Thoracic aorta (tissue), 2 donors: ENCODE data around the gene SPTBN4. TPM values are rescaled to one million over a fixed set of nuclear protein-coding genes. Genes with fewer than 3 reads are reported as not detected.

Experiments used
- ATAC-seq: fragments of 150-250 bp; one replicate; pipeline ENCODE4 v1.8.0; 2017; ENCODE audit warnings: low read depth; ENCODE audit not compliant: insufficient number of reproducible peaks, low FRiP score
- DNase-seq: peaks from one replicate; pipeline ENCODE4 v3.0.0-alpha.2; 2020; ENCODE audit warnings: low spot score
- H3K27ac ChIP-seq, 2 donors: fragments of 200-600 bp; sonication (generic); 1 replicate in 1 of 2; 2 replicates in 1 of 2; pipeline ENCODE4 v1.5.1; 2016; ENCODE audit warnings: mild to moderate bottlenecking in 2 of 2, moderate library complexity in 2 of 2
- H3K27me3 ChIP-seq: fragments of 200-600 bp; sonication (generic); replicated peaks from 2 replicates; pipeline ENCODE4 v1.6.0; 2016; ENCODE audit warnings: mild to moderate bottlenecking; ENCODE audit not compliant: insufficient read depth
- H3K36me3 ChIP-seq: fragments of 200-600 bp; sonication (generic); one replicate; pipeline ENCODE4 v1.5.1; 2016
- H3K4me1 ChIP-seq, 2 donors: fragments of 200-600 bp; sonication (generic); 1 replicate in 1 of 2; 2 replicates in 1 of 2; pipeline versions ENCODE4 v1.5.1 to v1.6.0; 2016; ENCODE audit warnings: low read depth in 2 of 2, mild to moderate bottlenecking in 1 of 2; ENCODE audit not compliant: control insufficient read depth in 1 of 2
- H3K4me3 ChIP-seq: fragments of 200-600 bp; sonication (generic); 2 replicates; pipeline ENCODE4 v1.5.1; 2016; ENCODE audit warnings: mild to moderate bottlenecking
- H3K9me3 ChIP-seq: fragments of 200-600 bp; sonication (generic); 2 replicates; pipeline ENCODE4 v1.5.1; 2016
- total RNA-seq, 2 donors: library from RNA; depleted of rRNA; stranded (reverse); fragments of >200 nt; gene quantifications; one replicate each; pipeline versions ENCODE4 v1.1.0 to v1.2.3, GENCODE V29; 2016
- TF ChIP-seq, protein P1 (sequence below): fragments of 200-600 bp; sonication (generic); IDR thresholded peaks from one replicate; pipeline ENCODE4 v1.5.1; 2019; ENCODE audit warnings: antibody characterized with exemption

Gene SPTBN4
- total RNA-seq, 2 donors from 2014 or later: 2.0 to 7.0 TPM

DNA sequence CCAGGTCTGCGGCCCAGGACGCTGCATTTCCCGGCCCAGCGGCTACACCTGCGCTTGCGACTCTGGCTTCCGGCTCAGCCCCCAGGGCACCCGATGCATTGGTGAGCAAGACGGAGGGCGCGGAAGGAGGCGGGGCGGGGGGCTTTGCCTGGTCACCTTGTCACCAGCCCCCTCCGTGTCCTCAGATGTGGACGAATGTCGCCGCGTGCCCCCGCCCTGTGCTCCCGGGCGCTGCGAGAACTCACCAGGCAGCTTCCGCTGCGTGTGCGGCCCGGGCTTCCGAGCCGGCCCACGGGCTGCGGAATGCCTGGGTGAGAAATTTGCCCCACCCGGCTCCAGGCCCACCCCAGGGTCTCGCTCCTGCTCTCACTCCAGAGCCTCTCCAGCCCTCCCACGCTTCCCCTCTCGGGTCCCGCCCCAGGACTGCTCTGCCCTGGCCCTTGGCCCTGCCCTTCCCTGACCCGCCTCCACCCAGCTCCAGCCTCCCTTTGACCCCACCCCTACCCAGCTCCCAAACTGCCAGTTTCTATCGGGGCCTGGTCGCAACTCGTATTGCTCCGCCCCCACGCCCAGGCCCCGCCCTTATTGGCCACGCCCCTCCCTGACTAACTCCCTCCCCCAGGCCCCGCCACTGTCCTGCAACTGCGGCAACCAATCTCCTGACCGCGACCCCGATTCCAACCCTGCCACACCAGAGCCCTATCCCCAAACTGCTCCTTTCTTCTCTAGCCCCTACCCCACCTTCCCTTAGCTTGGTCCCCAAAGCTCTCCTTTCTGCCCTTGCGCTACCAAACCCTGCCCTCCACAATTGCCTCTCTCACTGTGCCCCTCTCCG lies 143.0 kb downstream of the SPTBN4 start:
- Histone ChIP-seq H3K27me3 (no peaks in the 10 kb centered on the region), H3K4me1 (peaks cover 4 to 37% of the 10 kb centered on the region in 2 donors), H3K27ac (peak overlapping the region; percentile 37 to 70), H3K9me3 (no peaks in the 10 kb centered on the region), H3K36me3 (peaks cover 9% of the 10 kb centered on the region), H3K4me3 (peak overlapping the region; percentile 56)
- peak; percentile 75 for DNase-seq
- no peak for ATAC-seq
- TF ChIP-seq, protein P1, sequence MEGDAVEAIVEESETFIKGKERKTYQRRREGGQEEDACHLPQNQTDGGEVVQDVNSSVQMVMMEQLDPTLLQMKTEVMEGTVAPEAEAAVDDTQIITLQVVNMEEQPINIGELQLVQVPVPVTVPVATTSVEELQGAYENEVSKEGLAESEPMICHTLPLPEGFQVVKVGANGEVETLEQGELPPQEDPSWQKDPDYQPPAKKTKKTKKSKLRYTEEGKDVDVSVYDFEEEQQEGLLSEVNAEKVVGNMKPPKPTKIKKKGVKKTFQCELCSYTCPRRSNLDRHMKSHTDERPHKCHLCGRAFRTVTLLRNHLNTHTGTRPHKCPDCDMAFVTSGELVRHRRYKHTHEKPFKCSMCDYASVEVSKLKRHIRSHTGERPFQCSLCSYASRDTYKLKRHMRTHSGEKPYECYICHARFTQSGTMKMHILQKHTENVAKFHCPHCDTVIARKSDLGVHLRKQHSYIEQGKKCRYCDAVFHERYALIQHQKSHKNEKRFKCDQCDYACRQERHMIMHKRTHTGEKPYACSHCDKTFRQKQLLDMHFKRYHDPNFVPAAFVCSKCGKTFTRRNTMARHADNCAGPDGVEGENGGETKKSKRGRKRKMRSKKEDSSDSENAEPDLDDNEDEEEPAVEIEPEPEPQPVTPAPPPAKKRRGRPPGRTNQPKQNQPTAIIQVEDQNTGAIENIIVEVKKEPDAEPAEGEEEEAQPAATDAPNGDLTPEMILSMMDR: no peak

DNA sequence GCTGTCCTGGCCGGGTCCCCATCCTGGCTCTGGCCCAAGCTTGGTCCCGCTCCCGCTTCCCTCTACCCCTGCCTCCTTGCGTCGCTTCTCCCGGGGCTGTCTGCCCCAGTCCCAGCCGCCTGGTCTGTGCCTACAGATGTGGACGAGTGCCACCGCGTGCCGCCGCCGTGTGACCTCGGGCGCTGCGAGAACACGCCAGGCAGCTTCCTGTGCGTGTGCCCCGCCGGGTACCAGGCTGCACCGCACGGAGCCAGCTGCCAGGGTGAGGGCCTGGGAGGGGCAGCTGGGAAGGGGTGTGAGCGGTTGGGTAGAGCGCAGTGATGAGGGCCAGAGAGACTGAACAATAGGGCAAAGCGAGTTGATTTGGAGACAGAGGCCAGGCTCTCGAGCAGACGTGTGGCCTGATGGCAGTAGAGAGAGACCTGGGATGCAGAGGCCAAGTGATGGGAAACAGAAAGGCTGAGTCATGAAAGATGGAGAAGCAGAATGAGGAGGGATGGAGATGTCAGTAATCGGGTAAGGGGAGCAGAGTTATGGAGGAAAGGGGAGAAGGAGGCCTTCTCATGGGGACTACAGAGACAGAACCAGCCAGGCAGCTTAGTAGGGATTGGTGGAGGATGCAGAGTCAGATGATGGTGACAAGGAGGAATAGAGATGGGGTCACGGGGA lies 143.7 kb downstream of the SPTBN4 start:
- H3K4me3 ChIP-seq: peak overlapping the region; percentile 56
- ATAC-seq (no peak), DNase-seq (no peak)

DNA sequence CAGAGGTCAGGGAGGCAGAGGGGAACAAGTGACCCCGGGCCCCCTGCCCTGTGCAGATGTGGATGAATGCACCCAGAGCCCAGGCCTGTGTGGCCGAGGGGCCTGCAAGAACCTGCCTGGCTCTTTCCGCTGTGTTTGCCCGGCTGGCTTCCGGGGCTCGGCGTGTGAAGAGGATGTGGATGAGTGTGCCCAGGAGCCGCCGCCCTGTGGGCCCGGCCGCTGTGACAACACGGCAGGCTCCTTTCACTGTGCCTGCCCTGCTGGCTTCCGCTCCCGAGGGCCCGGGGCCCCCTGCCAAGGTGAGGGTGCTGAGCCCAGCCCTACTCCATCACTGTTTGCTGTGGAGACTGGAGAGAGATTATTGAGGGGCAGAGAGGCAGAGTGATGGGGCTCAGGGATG lies 144.3 kb downstream of the SPTBN4 start:
- TF ChIP-seq, protein P1: no peak
- DNase-seq (no peak), ATAC-seq (no peak)
- Histone ChIP-seq H3K36me3 (peaks cover 9% of the 10 kb centered on the region), H3K9me3 (no peaks in the 10 kb centered on the region), H3K4me3 (no peak overlapping the region), H3K27ac (peak overlapping the region; percentile 37 to 70), H3K27me3 (no peaks in the 10 kb centered on the region), H3K4me1 (peaks cover 4 to 23% of the 10 kb centered on the region in 2 donors)

More for the DNA sequence above, 143.7 kb downstream of the SPTBN4 start:
- Histone ChIP-seq H3K4me1 (peaks cover 4 to 29% of the 10 kb centered on the region in 2 donors), H3K27me3 (no peaks in the 10 kb centered on the region), H3K36me3 (peaks cover 9% of the 10 kb centered on the region), H3K27ac (peak overlapping the region; percentile 37 to 70), H3K9me3 (no peaks in the 10 kb centered on the region)
- TF ChIP-seq, protein P1: no peak

- no peak for DNase-seq
- peaks cover 4 to 23% of the 10 kb centered on the region in 2 donors for H3K4me1 ChIP-seq
- TF ChIP-seq, protein P1: no peak
These were observed 145.3 kb downstream of the SPTBN4 start for GRCh38 chr19:40611900-40612698.

More at GRCh38 chr19:40611900-40612698, 145.3 kb downstream of the SPTBN4 start:
- peaks cover 15% of the 10 kb centered on the region for H3K36me3 ChIP-seq
- no peaks in the 10 kb centered on the region for H3K9me3 ChIP-seq
- no peak overlapping the region for H3K4me3 ChIP-seq
- H3K27ac ChIP-seq: peak overlapping the region in 1 of 2 donors; percentile 26
- H3K27me3 ChIP-seq: no peaks in the 10 kb centered on the region
- ATAC-seq: no peak
